Ovary (tissue), 3 donors: ENCODE data around the gene NUP85.

Source experiments
- CTCF ChIP-seq, 3 donors: fragments of 450-650 bp in 2 of 3; fragments of 200-600 bp in 1 of 3; IDR thresholded peaks; one replicate each; pipeline versions ENCODE4 v1.5.1 to v1.8.0; 2016 to 2022; ENCODE audit warnings: antibody characterized with exemption in 3 of 3, mild to moderate bottlenecking in 1 of 3
- EP300 ChIP-seq: sonication (generic); formaldehyde crosslinking; IDR thresholded peaks from one replicate; pipeline ENCODE4 v1.6.1; 2017; ENCODE audit warnings: antibody characterized with exemption
- POLR2A ChIP-seq: fragments of 450-650 bp; IDR thresholded peaks from one replicate; pipeline ENCODE4 v1.6.1; 2017; ENCODE audit warnings: antibody characterized with exemption, mild to moderate bottlenecking, moderate library complexity
- donor health status: DM: no; HTN: no; CAD: no.

GRCh38 chr17:75173526-75173925 is 32.0 kb upstream of the NUP85 start:
- no peak for TF ChIP-seq CTCF (IDR thresholded peaks at IDR 0.05)
- TF ChIP-seq EP300 = no peak
- no peak for TF ChIP-seq POLR2A
